ENCODE data around the gene GSE1.
A peak's percentile ranks its signal among the peaks of the same experiment; 100 is the strongest.

GSE1 gene

GRCh38 chr16:85688586-85689284 is 75.6 kb downstream of the GSE1 start, which contains the start of gene GINS2:
TSS of gene GINS2 (minus strand) at chr16:85688954. CDS start at chr16:85688898, 56 bp downstream.
- peak; percentile 72 for FAIRE-seq
- peak; percentile 99 for DNase-seq (ENCODE audit: insufficient read length, low spot score)

- DNase-seq (ENCODE audit: insufficient read length, low spot score): no peak
- FAIRE-seq: no peak
These were observed 76.3 kb downstream of the GSE1 start for GRCh38 chr16:85689285-85689949.

GRCh38 chr16:85689950-85690320 is 76.8 kb downstream of the GSE1 start:
- no peak for FAIRE-seq
- DNase-seq (ENCODE audit: insufficient read length, low spot score): no peak

GRCh38 chr16:85690469-85691064 is 77.4 kb downstream of the GSE1 start:
- FAIRE-seq: no peak
- no peak for DNase-seq (ENCODE audit: insufficient read length, low spot score)

GRCh38 chr16:85695196-85696128 is 82.3 kb downstream of the GSE1 start:
- no peak for DNase-seq (ENCODE audit: insufficient read length, low spot score)
- no peak for FAIRE-seq

GRCh38 chr16:85696781-85697180 is 83.7 kb downstream of the GSE1 start:
- no peak for FAIRE-seq
- DNase-seq (ENCODE audit: insufficient read length, low spot score): no peak

GRCh38 chr16:85697431-85697830 is 84.3 kb downstream of the GSE1 start:
- DNase-seq (ENCODE audit: insufficient read length, low spot score) (no peak), FAIRE-seq (no peak)

- DNase-seq (ENCODE audit: insufficient read length, low spot score) (no peak), FAIRE-seq (no peak)
These were observed 85.4 kb downstream of the GSE1 start for GRCh38 chr16:85698459-85698891.

- no peak for DNase-seq (ENCODE audit: insufficient read length, low spot score)
- no peak for FAIRE-seq
These were observed 85.9 kb downstream of the GSE1 start for GRCh38 chr16:85698935-85699558.

GRCh38 chr16:85699628-85700027 is 86.5 kb downstream of the GSE1 start:
- FAIRE-seq (no peak), DNase-seq (ENCODE audit: insufficient read length, low spot score) (no peak)

GRCh38 chr16:85704011-85704410 is 90.9 kb downstream of the GSE1 start:
- peak; percentile 38 for FAIRE-seq
- DNase-seq (ENCODE audit: insufficient read length, low spot score): no peak

- FAIRE-seq: no peak
These were observed 92.1 kb downstream of the GSE1 start for GRCh38 chr16:85704900-85705846.

GRCh38 chr16:85706449-85707034 is 93.4 kb downstream of the GSE1 start:
- peak; percentile 95 for FAIRE-seq
- no peak for DNase-seq (ENCODE audit: insufficient read length, low spot score)

More at GRCh38 chr16:85704900-85705846, 92.1 kb downstream of the GSE1 start:
- no peak for DNase-seq (ENCODE audit: insufficient read length, low spot score)

GRCh38 chr16:85707528-85708095 is 94.5 kb downstream of the GSE1 start:
- no peak for FAIRE-seq
- no peak for DNase-seq (ENCODE audit: insufficient read length, low spot score)

- FAIRE-seq (no peak), DNase-seq (ENCODE audit: insufficient read length, low spot score) (no peak)
These were observed 95.2 kb downstream of the GSE1 start for GRCh38 chr16:85708338-85708737.

GRCh38 chr16:85709766-85710585 is 96.9 kb downstream of the GSE1 start:
- FAIRE-seq: peak; percentile 46
- DNase-seq (ENCODE audit: insufficient read length, low spot score): no peak

- DNase-seq (ENCODE audit: insufficient read length, low spot score) (no peak), FAIRE-seq (no peak)
These were observed 97.6 kb downstream of the GSE1 start for GRCh38 chr16:85710732-85711131.

Data from HTR-8/SVneo (cell line).